NCI-H2107 treated with DMSO at 0.1 percent for 48 hours (cell line): ENCODE data around the gene CEACAM21.
"Not testable (repeated sequence)": the region's sequence is repeated elsewhere in the genome, so short reads cannot be mapped to it uniquely, and the experiment has no call there.

Experiments
- DNase-seq: peaks from one replicate; lab custom pipeline; 2025; ENCODE audit not compliant: unreplicated experiment; lab: John Stamatoyannopoulos, UW

The CEACAM21 gene

DNA sequence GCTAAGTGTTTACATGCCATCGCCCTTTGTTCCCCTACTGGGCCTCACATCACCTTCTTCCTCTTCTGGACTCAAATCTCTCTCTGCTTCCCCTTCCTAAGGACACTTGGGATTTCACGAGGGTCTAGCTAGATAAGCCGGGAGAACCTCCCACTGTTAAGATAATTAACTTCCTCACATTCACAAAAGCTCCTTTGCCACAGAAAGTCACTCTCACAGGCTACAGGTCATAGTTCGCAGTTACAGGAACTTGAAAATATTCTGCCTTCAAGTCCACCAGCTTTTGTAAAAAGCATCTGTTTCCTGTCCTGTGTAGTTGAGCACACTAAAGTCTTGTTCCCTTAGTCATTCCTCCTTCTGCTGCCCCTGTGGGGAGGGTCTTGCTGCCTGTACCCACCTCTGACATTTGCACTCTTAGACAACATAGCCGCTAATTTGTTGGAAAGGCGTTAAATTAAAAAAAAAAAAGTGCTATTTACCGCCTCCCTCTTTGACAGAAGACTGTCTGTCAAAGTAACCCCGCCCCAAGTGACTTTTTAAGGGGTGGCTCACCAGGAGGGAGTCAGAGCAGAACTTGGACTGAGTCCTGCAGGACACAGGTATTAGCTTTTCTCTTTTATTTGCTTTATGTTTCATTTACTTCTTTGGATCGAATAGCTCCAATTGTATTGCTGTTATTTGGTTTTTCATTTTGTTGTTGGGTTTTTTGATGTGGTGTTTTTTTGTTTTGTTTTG, 26.8 kb upstream of the CEACAM21 start:
- no peak for DNase-seq

- DNase-seq: no peak
These were observed 26.1 kb upstream of the CEACAM21 start for GRCh38 chr19:41549884-41550283.

- DNase-seq: no peak
These were observed 24.8 kb upstream of the CEACAM21 start for GRCh38 chr19:41551212-41551610.

GRCh38 chr19:41551711-41552110, 24.3 kb upstream of the CEACAM21 start:
- DNase-seq: no peak

GRCh38 chr19:41552558-41552957, 23.4 kb upstream of the CEACAM21 start:
- DNase-seq: no peak

GRCh38 chr19:41553804-41554203, 22.2 kb upstream of the CEACAM21 start:
- DNase-seq: no peak

DNA sequence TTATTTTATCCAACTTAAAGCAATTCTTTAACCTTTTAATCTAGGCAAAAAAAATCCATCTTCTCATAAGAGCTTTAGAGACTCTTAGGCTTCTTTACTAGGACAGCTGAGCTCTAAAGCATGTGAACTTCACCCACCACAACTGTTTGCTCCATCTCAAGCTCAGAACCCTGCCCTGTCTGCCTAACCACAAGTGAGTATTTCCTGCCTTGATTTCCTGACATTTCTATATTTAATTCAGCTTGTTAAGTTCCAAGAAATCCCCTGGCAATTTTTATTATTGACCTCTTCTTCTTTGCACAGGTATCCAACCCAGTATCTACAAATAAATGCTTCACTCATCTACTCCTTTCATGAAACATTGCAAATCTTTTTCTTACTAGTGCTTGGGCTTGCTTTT, 21.1 kb upstream of the CEACAM21 start:
- DNase-seq: no peak

- no peak for DNase-seq
These were observed 20.2 kb upstream of the CEACAM21 start for GRCh38 chr19:41555748-41556147.

DNA sequence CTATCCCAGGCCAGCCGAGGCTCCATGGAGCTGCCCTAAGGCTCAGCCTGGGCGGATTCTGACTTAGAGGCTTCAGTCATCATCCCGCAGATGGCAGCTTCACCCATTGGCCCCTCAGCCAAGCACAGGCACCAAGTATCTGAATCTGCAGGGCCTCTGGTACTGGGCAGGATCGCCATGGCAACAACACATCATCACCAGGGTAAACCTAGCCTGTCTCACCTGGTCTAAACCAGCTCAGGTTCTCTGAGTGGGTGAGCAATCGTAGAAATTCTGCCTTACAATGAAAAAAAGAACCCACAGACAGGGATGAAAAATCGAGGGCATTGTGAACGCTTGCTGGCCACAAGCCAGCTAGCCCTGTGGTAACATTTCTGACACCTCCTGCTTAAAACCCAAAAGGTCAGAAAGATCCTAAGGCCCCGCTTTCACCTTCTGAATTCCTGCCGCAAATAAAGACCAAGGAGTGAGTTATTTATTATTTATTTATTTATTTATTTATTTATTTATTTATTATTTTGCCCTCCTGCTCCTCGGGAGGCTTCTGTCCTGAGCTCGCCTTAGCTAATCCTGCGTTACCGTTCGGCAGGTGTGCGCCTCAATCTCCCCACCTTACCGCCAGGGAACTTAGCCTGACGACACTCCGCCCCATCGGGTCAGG, 12.0 kb upstream of the CEACAM21 start:
- no peak for DNase-seq

- no peak for DNase-seq
These were observed 11.2 kb upstream of the CEACAM21 start for GRCh38 chr19:41564515-41565378.

DNA sequence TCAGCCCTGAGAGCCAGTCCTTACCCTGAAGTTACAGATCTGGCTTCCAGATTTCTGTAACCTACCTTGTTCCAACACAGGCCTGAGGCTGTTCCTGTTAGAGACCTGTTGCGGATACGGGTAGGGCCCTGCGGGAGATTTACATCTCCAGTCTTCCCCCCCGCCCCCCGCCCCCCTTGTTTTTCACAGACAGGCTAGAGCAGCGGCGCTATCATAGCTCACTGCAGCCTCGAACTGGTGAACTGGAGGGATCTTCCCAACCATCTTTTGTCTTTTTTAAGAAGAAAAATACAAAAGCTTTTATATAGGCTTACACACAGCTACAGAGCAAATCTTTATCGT, 10.6 kb upstream of the CEACAM21 start:
- DNase-seq: no peak

GRCh38 chr19:41566001-41566400, 10.0 kb upstream of the CEACAM21 start:
- no peak for DNase-seq

DNA sequence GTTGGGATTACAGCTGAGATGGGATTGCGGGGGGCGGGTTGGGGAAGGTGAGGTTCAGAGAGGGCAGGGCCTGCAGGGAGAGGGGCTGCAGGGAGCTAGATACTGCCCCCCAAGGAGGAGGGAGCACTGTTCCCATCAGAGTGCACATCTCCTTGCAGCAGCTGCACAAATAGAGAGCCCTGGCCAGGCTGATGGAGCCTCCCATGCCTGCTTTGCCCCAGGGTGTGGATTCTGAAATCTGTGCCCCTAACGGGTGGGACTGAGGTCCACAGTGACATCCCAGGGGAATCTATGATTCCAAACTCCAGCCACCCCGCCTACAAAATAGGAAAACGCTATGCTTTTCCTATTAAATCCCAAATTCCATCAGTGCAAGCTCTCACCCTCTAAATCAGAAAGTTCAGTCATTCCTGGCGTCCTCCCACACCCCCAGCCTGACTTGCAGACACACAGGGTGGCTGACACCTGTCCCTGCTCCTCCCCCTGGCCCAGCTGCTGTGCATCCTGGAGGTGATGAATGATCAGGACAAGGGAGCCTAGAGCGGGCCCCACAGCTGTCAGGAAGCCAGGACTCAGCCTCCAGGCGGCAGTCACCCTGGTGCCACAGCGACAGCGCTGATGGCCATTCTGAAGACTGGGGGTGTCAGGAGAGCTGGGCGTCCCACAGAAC, 6.3 kb upstream of the CEACAM21 start:
- no peak for DNase-seq

DNA sequence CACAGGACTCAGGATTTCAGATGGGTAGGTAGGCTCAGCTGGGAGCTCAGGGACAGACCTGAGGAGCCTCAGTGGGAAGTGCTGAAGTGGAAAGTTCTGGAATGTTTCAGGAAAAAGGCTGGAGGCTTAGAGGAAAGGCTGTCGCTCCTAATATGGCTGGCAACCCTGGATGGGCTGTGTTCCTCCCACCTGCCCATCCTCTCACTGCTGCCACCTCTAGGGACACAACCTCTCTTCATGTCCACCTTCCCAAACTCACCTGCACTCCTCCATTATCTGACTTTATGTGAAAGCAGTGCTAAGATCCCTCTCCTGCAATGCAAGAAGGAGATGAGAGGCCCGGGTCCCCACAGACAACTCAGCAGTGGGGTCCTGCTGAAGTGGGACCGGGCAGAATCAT, 5.8 kb upstream of the CEACAM21 start:
- no peak for DNase-seq

DNA sequence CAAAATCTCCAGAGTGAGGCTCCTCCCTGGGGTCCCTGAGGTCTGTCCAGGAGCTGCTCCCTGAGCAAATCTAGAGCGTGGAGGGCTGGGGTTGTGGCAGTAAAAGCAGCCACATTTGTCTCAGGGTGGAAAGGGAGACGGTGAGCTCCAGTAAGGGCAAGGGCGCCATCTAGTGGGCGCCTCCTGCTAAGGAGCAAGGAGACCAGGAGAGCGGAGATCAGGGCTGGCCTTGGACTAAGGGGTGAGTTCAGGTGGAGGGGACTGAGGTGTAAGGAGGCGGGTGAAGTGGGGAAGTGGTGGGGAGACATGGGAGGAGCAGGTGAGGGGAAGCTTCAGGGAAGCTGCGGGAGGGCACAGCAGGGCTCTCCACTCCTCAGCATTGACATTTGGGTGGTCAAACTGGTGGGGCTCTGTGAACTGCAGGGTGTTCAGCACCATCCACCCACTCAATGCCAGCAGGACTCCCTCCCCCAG, 5.3 kb upstream of the CEACAM21 start:
- DNase-seq: peak; percentile 58

DNA sequence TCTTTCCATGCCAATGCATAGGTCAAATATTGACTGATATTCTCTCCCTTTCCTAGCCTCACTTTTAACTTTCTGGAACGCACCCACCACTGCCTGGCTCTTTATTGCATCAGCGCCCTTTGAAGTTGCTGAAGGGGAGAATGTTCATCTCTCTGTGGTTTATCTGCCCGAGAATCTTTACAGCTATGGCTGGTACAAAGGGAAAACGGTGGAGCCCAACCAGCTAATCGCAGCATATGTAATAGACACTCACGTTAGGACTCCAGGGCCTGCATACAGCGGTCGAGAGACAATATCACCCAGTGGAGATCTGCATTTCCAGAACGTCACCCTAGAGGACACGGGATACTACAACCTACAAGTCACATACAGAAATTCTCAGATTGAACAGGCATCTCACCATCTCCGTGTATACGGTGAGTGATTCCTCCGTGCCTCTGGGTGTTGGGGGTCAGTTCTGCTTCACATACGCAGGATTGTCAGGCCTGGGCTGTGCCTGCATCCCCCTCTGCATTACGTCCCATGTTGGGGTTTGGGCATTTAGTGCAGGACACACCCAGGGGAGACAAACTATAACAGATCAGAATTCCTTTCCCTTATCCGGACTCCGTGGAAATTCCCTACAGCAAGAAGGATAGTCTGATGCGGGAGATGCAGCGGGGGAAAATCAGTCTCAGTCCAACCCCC, 1.3 kb downstream of the CEACAM21 start:
- DNase-seq: no peak

DNA sequence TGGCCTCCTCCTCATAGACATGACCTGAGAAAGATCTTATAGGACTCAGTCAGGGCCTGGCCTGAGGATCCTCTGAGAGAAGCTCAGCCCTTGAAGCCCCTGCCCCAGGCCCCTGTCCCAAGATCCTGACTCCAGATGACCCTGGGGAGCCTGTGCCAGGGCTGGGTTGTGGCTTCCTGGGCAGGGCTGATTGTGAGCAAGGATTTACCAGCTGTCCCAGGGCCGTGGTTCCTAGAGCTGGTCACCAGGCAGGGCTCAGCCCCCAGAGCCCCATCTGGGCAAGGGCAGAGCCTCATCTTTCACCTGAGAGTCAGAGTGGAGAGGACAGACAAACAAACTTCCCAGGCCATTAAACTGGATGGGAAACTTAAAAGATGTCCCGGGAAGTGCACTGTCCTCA, 1.9 kb downstream of the CEACAM21 start:
- DNase-seq: no peak

- DNase-seq: no peak
These were observed 2.9 kb downstream of the CEACAM21 start for GRCh38 chr19:41578886-41579285.

DNA sequence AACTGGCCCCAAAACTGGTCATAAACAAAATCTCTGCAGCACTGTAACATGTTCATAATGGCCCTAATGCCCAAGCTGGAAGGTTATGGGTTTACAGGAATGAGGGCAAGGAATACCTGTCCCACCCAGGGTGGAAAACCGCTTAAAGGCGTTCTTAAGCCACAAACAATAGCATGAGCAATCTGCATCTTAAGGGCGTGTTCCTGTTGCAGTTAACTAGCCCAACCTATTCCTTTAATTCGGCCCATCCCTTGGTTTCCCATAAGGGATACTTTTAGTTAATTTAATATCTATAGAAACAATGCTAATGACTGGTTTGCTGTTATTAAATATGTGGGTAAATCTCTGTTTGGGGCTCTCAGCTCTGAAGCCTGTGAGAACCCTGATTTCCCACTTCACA, 5.1 kb downstream of the CEACAM21 start:
- DNase-seq: not testable (repeated sequence)

DNA sequence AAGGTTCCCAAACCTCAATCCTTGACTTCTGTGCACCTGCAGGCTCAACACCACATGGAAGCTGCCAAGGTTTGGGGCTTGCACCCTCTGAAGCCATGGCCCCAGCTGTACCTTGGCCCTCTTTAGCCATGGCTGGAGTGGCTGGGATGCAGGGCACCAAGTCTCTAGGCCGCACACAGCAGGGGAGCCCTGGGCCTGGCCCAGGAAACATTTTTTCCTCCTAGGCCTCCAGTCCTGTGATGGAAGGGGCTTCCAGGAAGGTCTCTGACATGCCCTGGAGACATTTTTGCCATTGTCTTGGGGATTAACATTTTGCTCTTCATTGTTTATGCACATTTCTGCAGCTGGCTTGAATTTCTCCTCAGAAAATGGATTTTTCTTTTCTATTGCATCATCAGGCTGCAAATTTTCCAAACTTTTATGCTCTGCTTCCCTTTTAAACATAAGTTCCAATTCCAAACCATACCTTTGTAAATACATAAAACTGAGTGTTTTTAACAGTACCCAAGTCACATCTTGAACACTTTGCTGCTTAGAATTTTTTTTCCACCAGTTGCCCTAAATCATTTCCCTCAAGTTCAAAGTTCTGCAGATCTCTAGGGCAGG, 6.7 kb downstream of the CEACAM21 start:
- DNase-seq: not testable (repeated sequence)
